PC-3 (cell line): Measurements from ENCODE around the gene SPATA33.

Experiments
- EZH2 ChIP-seq: fragments of 300-600 bp; sonication (generic); IDR thresholded peaks from one replicate; pipeline ENCODE4 v1.6.1; 2017; ENCODE audit warnings: antibody characterized with exemption, mild to moderate bottlenecking, low read length; ENCODE audit not compliant: unreplicated experiment
- EZH2phosphoT487 ChIP-seq: fragments of 300-600 bp; sonication (generic); IDR thresholded peaks from 2 replicates; pipeline ENCODE4 v1.6.1; 2018; ENCODE audit warnings: mild to moderate bottlenecking, antibody characterized with exemption, low read length, borderline replicate concordance
- TF ChIP-seq, protein P1 (sequence below): fragments of 300-600 bp; sonication (generic); conservative IDR thresholded peaks from 2 replicates; pipeline ENCODE4 v1.5.1; 2017; ENCODE audit warnings: antibody characterized with exemption, low read depth, mild to moderate bottlenecking, low read length

DNA sequence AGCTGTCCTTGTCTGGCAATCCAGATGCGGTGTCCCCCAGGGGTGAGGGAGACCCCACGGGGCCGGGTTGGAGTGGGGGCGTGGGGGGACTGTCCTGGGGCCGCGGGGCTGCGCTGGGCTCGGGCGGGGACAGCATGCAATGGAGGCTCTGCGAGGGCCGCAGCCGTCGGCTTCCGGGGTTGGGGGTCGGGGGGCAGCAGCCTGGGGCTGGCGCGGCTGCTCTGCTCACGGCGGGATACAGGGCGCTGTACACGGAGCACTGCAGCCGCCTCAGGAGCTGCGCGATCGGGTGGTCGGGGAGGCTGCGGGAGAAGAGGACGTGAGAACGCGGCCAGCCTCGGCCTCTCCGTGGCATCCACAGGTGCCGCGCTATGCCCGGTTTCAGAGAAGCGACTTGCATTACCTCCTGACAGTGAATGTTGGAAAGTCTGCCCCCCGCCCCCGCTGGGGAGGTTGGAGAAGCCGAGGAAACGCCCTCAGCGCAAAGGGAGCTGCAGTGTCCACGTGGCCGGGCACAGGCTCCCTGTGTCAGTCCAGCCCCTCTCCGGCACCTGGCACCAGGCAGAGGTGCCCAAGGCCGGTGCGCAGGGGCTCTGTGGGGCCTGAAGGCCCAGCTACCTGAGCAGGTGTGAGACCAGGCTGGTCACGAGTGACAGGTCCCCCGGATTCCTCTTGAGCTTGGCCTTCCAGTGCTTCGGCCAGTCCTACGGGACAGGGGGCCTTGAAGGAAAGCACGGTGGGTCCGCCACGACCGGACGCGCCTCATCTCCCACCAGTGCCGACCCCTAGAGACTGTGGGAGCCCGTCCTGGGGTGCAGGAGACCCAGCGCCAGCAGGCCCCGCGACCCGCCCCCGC is 53.3 kb downstream of the SPATA33 start:
- TF ChIP-seq, protein P1, sequence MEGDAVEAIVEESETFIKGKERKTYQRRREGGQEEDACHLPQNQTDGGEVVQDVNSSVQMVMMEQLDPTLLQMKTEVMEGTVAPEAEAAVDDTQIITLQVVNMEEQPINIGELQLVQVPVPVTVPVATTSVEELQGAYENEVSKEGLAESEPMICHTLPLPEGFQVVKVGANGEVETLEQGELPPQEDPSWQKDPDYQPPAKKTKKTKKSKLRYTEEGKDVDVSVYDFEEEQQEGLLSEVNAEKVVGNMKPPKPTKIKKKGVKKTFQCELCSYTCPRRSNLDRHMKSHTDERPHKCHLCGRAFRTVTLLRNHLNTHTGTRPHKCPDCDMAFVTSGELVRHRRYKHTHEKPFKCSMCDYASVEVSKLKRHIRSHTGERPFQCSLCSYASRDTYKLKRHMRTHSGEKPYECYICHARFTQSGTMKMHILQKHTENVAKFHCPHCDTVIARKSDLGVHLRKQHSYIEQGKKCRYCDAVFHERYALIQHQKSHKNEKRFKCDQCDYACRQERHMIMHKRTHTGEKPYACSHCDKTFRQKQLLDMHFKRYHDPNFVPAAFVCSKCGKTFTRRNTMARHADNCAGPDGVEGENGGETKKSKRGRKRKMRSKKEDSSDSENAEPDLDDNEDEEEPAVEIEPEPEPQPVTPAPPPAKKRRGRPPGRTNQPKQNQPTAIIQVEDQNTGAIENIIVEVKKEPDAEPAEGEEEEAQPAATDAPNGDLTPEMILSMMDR, result no peak
- no peak for TF ChIP-seq EZH2
- no peak for TF ChIP-seq EZH2phosphoT487
